Uterus (tissue), 4 donors: ENCODE results near the gene COL13A1. TPM values are rescaled to one million over a fixed set of nuclear protein-coding genes. Genes with fewer than 3 reads are reported as not detected.

Experiments used
- DNase-seq, 2 donors: peaks; one replicate each; pipeline ENCODE4 v3.0.0-alpha.2; 2019 to 2020
- H3K27ac ChIP-seq, 2 donors: fragments of 200-600 bp; sonication (generic); 1 replicate in 1 of 2; 2 replicates in 1 of 2; pipeline ENCODE4 v1.5.1; 2016 to 2018
- H3K27me3 ChIP-seq, 2 donors: fragments of 200-600 bp; sonication (generic); one replicate each; pipeline ENCODE4 v1.5.1; 2018 to 2019; ENCODE audit warnings: control low read depth in 1 of 2
- H3K36me3 ChIP-seq, 2 donors: fragments of 200-600 bp; sonication (generic); one replicate each; pipeline ENCODE4 v1.5.1; 2019; ENCODE audit warnings: control low read depth in 1 of 2
- H3K4me1 ChIP-seq, 2 donors: fragments of 200-600 bp; sonication (generic); one replicate each; pipeline ENCODE4 v1.5.1; 2018 to 2019; ENCODE audit warnings: control low read depth in 1 of 2
- H3K4me3 ChIP-seq, 2 donors: fragments of 200-600 bp; sonication (generic); 1 replicate in 1 of 2; 2 replicates in 1 of 2; pipeline ENCODE4 v1.5.1; 2018 to 2019; ENCODE audit warnings: mild to moderate bottlenecking in 1 of 2
- H3K9me3 ChIP-seq, 2 donors: fragments of 200-600 bp; sonication (generic); one replicate each; pipeline ENCODE4 v1.5.1; 2019; ENCODE audit warnings: control low read depth in 1 of 2
- CTCF ChIP-seq, 4 experiments: fragments of 200-600 bp in 2 of 4; fragments of 450-650 bp in 2 of 4; sonication (generic) in 2 of 4; IDR thresholded peaks; one replicate each; pipeline ENCODE4 v1.5.1; 2016 to 2019; ENCODE audit warnings: antibody characterized with exemption in 4 of 4, mild to moderate bottlenecking in 2 of 4, moderate library complexity in 1 of 4
- POLR2A ChIP-seq, 2 donors: fragments of 450-650 bp; IDR thresholded peaks; one replicate each; pipeline ENCODE4 v1.6.1; 2016; ENCODE audit warnings: antibody characterized with exemption in 2 of 2, mild to moderate bottlenecking in 1 of 2, moderate library complexity in 1 of 2
- intact Hi-C: fragments of 100-400 bp; cut with DNase I; formaldehyde crosslinking; loops from one replicate; pipeline ENCODE4 v1.15.1; 2023; ENCODE audit warnings: low total_unique reads
- total RNA-seq, 4 donors: library from RNA; depleted of rRNA in 3 of 4; stranded (reverse); fragments of >200 nt in 3 of 4; gene quantifications; one replicate each; pipeline versions ENCODE4 v1.1.0 to v1.2.4, GENCODE V29; 2014 to 2023
- donor health status: DM: yes; HTN: yes; CAD: no.

Gene COL13A1
- total RNA-seq, 4 donors from 2014 or later = 2.1 to 13.9 (median 3.6) TPM; not detected in 1

- H3K27ac ChIP-seq = no peak overlapping the region
- no peak for TF ChIP-seq POLR2A (IDR thresholded peaks at IDR 0.05)
- no peak for TF ChIP-seq CTCF (IDR thresholded peaks at IDR 0.05)
- no peaks in the 10 kb centered on the region for H3K27me3 ChIP-seq
- no peaks in the 10 kb centered on the region for H3K4me1 ChIP-seq
- no peak overlapping the region for H3K4me3 ChIP-seq
- intact Hi-C loops = no loop called here
- no peak for DNase-seq
- no peaks in the 10 kb centered on the region for H3K9me3 ChIP-seq
- no peaks in the 10 kb centered on the region for H3K36me3 ChIP-seq
These were observed 133.1 kb downstream of the COL13A1 start for GRCh38 chr10:69934768-69935167.

- intact Hi-C loops = no loop called here
- Histone ChIP-seq H3K4me3 (no peak overlapping the region), H3K27me3 (no peaks in the 10 kb centered on the region), H3K9me3 (no peaks in the 10 kb centered on the region), H3K36me3 (no peaks in the 10 kb centered on the region), H3K4me1 (no peaks in the 10 kb centered on the region), H3K27ac (no peak overlapping the region)
- no peak for TF ChIP-seq POLR2A (IDR thresholded peaks at IDR 0.05)
- no peak for TF ChIP-seq CTCF (IDR thresholded peaks at IDR 0.05)
- no peak for DNase-seq
These were observed 134.4 kb downstream of the COL13A1 start for GRCh38 chr10:69936091-69936490.

GRCh38 chr10:69938541-69938991 is 136.9 kb downstream of the COL13A1 start:
- Histone ChIP-seq H3K9me3 (no peaks in the 10 kb centered on the region), H3K27me3 (no peaks in the 10 kb centered on the region), H3K4me1 (no peaks in the 10 kb centered on the region), H3K27ac (no peak overlapping the region), H3K36me3 (no peaks in the 10 kb centered on the region), H3K4me3 (no peak overlapping the region)
- intact Hi-C loops = no loop called here
- no peak for DNase-seq
- TF ChIP-seq POLR2A (IDR thresholded peaks at IDR 0.05) (no peak), CTCF (IDR thresholded peaks at IDR 0.05) (no peak)

- Histone ChIP-seq H3K27me3 (no peaks in the 10 kb centered on the region), H3K9me3 (no peaks in the 10 kb centered on the region), H3K4me3 (no peak overlapping the region), H3K27ac (no peak overlapping the region), H3K4me1 (no peaks in the 10 kb centered on the region), H3K36me3 (no peaks in the 10 kb centered on the region)
- intact Hi-C loops = no loop called here
- DNase-seq = no peak
- TF ChIP-seq CTCF (IDR thresholded peaks at IDR 0.05) (no peak), POLR2A (IDR thresholded peaks at IDR 0.05) (no peak)
These were observed 137.4 kb downstream of the COL13A1 start for GRCh38 chr10:69939061-69939460.

GRCh38 chr10:69939481-69939880 is 137.8 kb downstream of the COL13A1 start:
- Histone ChIP-seq H3K27ac (no peak overlapping the region), H3K36me3 (no peaks in the 10 kb centered on the region), H3K27me3 (no peaks in the 10 kb centered on the region), H3K4me1 (no peaks in the 10 kb centered on the region), H3K4me3 (no peak overlapping the region), H3K9me3 (no peaks in the 10 kb centered on the region)
- TF ChIP-seq CTCF (IDR thresholded peaks at IDR 0.05) (no peak), POLR2A (IDR thresholded peaks at IDR 0.05) (no peak)
- intact Hi-C loops = no loop called here
- DNase-seq = no peak
